ENCODE data around the gene CARNS1. TPM values are rescaled to one million over a fixed set of nuclear protein-coding genes. Genes with fewer than 3 reads are reported as not detected.
"Not testable (repeated sequence)": the region's sequence is repeated elsewhere in the genome, so short reads cannot be mapped to it uniquely, and the experiment has no call there.

The CARNS1 gene
- total and polyA plus RNA-seq, 10 donors: 1.0 to 4.4 (median 2.0) TPM

DNA sequence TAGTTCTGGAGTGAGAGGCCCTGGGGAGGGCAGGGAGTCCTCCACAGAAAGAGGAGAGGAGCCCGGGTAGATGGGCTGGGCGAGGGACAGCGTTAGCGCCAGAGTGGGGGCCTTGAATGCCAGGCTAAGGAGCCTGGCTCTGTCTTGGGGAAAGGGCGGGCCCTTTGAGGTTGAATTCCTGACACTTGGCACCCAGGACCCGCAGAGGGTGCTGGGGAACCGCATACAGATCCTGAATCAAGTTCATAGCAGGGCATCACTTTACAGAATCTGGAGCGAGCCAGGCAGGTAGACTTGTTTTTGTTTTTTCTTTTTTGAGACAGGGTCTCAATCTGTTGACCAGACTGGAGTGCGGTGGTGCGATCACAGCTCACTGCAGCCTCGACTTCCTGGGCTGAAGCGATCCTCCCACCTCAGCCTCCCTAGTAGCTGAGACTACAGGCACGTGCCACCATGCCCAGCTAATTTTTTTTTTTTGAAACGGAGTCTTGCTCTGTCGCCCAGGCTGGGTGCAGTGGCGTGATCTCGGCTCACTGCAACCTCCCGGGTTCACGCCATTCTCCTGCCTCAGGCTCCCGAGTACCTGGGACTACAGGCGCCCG, 6.1 kb downstream of the CARNS1 start:
- Histone ChIP-seq H3K27me3 (replicated peaks in 1 of 7) (peaks cover 0 to under 1% (median 0%) of the 10 kb centered on the region in 7 donors), H3K36me3 (no peaks in the 10 kb centered on the region), H3K9me3 (no peaks in the 10 kb centered on the region), H3K4me3 (peak overlapping the region in 6 of 8 donors; percentile 54 to 85 (median 66)), H3K4me1 (peaks cover 36 to 55% (median 47%) of the 10 kb centered on the region in 6 donors), H3K27ac (peak overlapping the region in 7 of 8 donors; percentile 88 to 96 (median 95))
- TF ChIP-seq CTCF (IDR thresholded peaks at IDR 0.05 in 8 of 11, conservative IDR thresholded peaks at IDR 0.05 in 3 of 11) (no peak), POLR2AphosphoS5 (IDR thresholded peaks at IDR 0.05) (no peak), POLR2A (IDR thresholded peaks at IDR 0.05) (no peak)
- DNase-seq: no peak
- intact Hi-C loops (cut with DNase I; ENCODE audit: low total_unique reads): no loop called here
- 72 to 77% (median 73%) methylated on average over 21 to 22 of the region's 22 CpGs for WGBS, 5 donors

GRCh38 chr11:67422891-67423290, 7.4 kb downstream of the CARNS1 start:
- H3K27ac ChIP-seq: no peak overlapping the region

GRCh38 chr11:67423466-67423865, 8.0 kb downstream of the CARNS1 start:
- Histone ChIP-seq H3K9me3 (no peaks in the 10 kb centered on the region), H3K4me3 (no peak overlapping the region), H3K27ac (no peak overlapping the region), H3K27me3 (replicated peaks in 1 of 7) (no peaks in the 10 kb centered on the region), H3K4me1 (peaks cover 23 to 46% (median 39%) of the 10 kb centered on the region in 6 donors), H3K36me3 (no peaks in the 10 kb centered on the region)
- DNase-seq: peak; percentile 77
- intact Hi-C loops (cut with DNase I; ENCODE audit: low total_unique reads): no loop called here
- TF ChIP-seq POLR2AphosphoS5 (IDR thresholded peaks at IDR 0.05) (no peak), CTCF (IDR thresholded peaks at IDR 0.05 in 8 of 11, conservative IDR thresholded peaks at IDR 0.05 in 3 of 11) (no peak), POLR2A (IDR thresholded peaks at IDR 0.05) (no peak)
- WGBS, 5 donors: 94 to 98% (median 96%) methylated on average over 6 to 13 of the region's 13 CpGs

More at GRCh38 chr11:67422891-67423290, 7.4 kb downstream of the CARNS1 start:
- Histone ChIP-seq H3K9me3 (no peaks in the 10 kb centered on the region), H3K27me3 (replicated peaks in 1 of 7) (no peaks in the 10 kb centered on the region), H3K4me1 (peaks cover 29 to 50% (median 41%) of the 10 kb centered on the region in 6 donors), H3K4me3 (no peak overlapping the region), H3K36me3 (no peaks in the 10 kb centered on the region)
- 71 to 88% (median 78%) methylated on average over 6 of the region's 6 CpGs for WGBS, 5 donors
- intact Hi-C loops (cut with DNase I; ENCODE audit: low total_unique reads): no loop called here
- no peak for DNase-seq
- TF ChIP-seq CTCF (IDR thresholded peaks at IDR 0.05 in 8 of 11, conservative IDR thresholded peaks at IDR 0.05 in 3 of 11) (no peak), POLR2A (IDR thresholded peaks at IDR 0.05) (no peak), POLR2AphosphoS5 (IDR thresholded peaks at IDR 0.05) (no peak)

DNA sequence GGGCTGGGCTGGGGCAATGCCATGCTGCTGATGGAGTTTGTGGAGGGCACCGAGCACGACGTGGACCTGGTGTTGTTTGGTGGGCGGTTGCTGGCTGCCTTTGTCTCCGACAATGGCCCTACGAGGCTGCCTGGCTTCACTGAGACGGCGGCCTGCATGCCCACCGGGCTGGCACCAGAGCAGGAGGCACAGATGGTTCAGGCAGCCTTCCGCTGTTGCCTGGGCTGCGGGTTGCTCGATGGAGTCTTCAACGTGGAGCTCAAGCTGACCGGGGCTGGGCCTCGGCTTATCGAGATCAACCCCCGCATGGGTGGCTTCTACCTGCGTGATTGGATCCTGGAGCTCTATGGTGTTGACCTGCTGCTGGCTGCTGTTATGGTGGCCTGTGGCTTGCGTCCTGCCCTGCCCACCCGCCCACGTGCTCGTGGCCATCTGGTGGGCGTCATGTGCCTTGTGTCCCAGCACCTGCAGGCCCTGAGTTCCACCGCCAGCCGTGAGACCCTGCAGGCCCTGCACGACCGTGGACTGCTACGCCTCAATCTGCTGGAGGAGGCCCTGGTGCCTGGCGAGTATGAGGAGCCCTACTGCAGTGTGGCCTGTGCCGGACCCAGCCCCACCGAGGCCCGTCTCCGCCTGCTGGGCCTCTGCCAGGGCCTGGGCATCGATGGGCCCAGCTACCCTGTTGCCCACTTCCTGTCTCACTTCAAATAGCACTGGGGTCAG, 8.6 kb downstream of the CARNS1 start:
- 76 to 94% (median 87%) methylated on average over 12 to 34 of the region's 34 CpGs for WGBS, 5 donors
- no peak for DNase-seq
- TF ChIP-seq POLR2A (IDR thresholded peaks at IDR 0.05) (no peak), CTCF (IDR thresholded peaks at IDR 0.05 in 8 of 11, conservative IDR thresholded peaks at IDR 0.05 in 3 of 11) (no peak), POLR2AphosphoS5 (IDR thresholded peaks at IDR 0.05) (no peak)
- Histone ChIP-seq H3K4me3 (no peak overlapping the region), H3K27ac (no peak overlapping the region), H3K36me3 (no peaks in the 10 kb centered on the region), H3K4me1 (peaks cover 23 to 46% (median 38%) of the 10 kb centered on the region in 6 donors), H3K27me3 (replicated peaks in 1 of 7) (no peaks in the 10 kb centered on the region), H3K9me3 (no peaks in the 10 kb centered on the region)
- intact Hi-C loops (cut with DNase I; ENCODE audit: low total_unique reads): no loop called here

DNA sequence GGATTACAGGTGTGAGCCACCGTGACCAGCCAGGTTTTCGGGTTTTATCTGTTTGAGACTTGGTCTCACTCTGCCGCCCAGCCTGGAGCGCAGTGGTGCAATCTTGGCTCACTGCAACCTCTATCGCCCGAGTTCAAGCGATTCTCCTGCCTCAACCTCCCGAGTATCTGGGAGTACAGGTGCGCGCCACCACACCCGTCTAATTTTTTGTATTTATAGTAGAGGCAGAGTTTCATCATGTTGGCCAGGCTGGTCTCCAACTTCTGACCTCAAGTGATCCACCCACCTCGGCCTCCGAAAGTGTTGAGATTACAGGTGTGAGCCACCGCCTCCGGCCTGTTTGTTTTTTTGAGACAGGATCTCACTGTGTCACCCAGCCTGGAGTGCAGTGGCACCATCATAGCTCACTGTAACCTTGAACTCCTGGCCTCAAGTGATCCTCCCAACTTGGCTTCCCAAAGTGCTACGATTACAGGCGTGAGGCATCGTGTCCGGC, 11.9 kb downstream of the CARNS1 start:
- H3K36me3 ChIP-seq: peaks cover 0 to 33% (median 20%) of the 10 kb centered on the region in 6 donors
- peak overlapping the region; percentile 72 to 96 (median 80) for H3K4me3 ChIP-seq
- H3K4me1 ChIP-seq: peaks cover 14 to 57% (median 35%) of the 10 kb centered on the region in 6 donors
- H3K9me3 ChIP-seq; intact Hi-C loops (cut with DNase I; ENCODE audit: low total_unique reads); H3K27me3 ChIP-seq (replicated peaks in 1 of 7); DNase-seq: not testable (repeated sequence)
- peak overlapping the region; percentile 91 to 97 (median 94) for H3K27ac ChIP-seq
- WGBS, 5 donors: 70 to 78% (median 74%) methylated on average over 19 of the region's 19 CpGs

Measured in spleen (tissue), 11 donors.